ENCODE results near the gene HOXD12. TPM values are rescaled to one million over a fixed set of nuclear protein-coding genes. Genes with fewer than 3 reads are reported as not detected.
A peak's percentile ranks its signal among the peaks of the same experiment; 100 is the strongest.

The HOXD12 gene
- total RNA-seq, 1 donor from 2014 or later, result not detected

DNA sequence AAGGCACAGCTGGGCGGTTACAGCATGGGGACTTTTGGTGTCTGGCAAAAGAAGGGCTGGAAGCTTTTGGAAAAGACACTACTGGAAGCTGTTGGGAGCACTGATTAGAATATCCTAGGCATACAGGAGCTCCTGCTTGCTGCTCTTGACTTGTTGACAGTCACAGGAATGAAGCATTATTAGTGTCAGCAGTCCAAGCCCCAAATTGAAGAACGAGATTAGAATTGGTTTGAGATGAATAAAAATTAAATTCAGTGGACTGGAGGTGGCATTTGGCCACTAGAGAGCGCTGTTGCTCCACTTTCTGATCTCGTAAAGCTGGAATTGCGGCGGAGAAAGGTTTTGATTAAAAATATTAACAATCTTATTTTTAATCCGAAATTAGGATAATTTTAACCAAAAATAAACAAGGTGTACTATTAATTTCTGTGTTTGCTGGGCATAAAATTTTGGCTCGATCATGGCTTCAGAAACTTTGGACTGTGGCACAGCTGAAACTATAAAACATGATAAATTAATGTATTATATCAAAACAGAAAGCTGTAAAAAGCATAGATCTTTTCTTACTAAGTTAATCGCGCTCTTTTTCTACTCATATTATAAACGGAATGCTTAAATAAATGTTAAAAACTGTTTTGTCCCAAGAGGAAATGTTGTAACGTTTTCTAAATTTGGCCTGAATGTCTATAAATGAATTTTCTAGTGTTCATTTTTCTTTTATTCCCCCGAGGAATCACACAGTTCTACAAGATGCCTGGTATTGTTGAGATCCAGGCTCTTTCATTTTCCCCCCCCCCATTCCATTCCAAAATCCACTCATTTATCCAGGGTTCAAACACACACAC lies 27.6 kb downstream of the HOXD12 start:
- no peak for ATAC-seq
- TF ChIP-seq, protein P1, sequence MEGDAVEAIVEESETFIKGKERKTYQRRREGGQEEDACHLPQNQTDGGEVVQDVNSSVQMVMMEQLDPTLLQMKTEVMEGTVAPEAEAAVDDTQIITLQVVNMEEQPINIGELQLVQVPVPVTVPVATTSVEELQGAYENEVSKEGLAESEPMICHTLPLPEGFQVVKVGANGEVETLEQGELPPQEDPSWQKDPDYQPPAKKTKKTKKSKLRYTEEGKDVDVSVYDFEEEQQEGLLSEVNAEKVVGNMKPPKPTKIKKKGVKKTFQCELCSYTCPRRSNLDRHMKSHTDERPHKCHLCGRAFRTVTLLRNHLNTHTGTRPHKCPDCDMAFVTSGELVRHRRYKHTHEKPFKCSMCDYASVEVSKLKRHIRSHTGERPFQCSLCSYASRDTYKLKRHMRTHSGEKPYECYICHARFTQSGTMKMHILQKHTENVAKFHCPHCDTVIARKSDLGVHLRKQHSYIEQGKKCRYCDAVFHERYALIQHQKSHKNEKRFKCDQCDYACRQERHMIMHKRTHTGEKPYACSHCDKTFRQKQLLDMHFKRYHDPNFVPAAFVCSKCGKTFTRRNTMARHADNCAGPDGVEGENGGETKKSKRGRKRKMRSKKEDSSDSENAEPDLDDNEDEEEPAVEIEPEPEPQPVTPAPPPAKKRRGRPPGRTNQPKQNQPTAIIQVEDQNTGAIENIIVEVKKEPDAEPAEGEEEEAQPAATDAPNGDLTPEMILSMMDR (IDR thresholded peaks at IDR 0.05), result peak; percentile 91
- Histone ChIP-seq H3K4me1 (peaks cover 29% of the 10 kb centered on the region), H3K27me3 (ENCODE audit: low read depth) (peaks cover 96% of the 10 kb centered on the region), H3K27ac (no peak overlapping the region), H3K36me3 (no peaks in the 10 kb centered on the region), H3K9me3 (no peaks in the 10 kb centered on the region), H3K4me3 (no peak overlapping the region)
- no peak for DNase-seq
- intact Hi-C loops (cut with DNase I), result loop anchor here (5.0 kb wide), 2 partner anchors 510 to 525 kb away; no protein-coding TSS in a partner anchor

DNA sequence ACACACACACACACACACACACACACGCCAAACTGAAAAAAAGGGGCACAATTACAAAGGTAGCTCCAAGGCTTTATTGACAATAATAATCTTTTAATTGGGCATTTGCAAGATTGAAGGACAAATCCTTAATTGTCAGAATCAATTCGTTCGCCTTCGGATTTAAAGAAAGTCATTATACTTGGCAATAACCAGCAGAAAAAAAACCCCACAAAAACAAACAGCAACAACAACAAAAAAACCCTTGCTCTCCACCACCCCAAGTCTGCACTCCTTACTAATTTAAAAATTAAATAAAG lies 28.1 kb downstream of the HOXD12 start:
- TF ChIP-seq, protein P1 (IDR thresholded peaks at IDR 0.05), result no peak
- no peak for ATAC-seq
- Histone ChIP-seq H3K36me3 (no peaks in the 10 kb centered on the region), H3K27ac (no peak overlapping the region), H3K4me1 (peaks cover 29% of the 10 kb centered on the region), H3K4me3 (no peak overlapping the region), H3K27me3 (ENCODE audit: low read depth) (peaks cover 96% of the 10 kb centered on the region), H3K9me3 (no peaks in the 10 kb centered on the region)
- intact Hi-C loops (cut with DNase I), result loop anchor here (5.0 kb wide), 2 partner anchors 510 to 525 kb away; no protein-coding TSS in a partner anchor
- DNase-seq, result no peak

DNA sequence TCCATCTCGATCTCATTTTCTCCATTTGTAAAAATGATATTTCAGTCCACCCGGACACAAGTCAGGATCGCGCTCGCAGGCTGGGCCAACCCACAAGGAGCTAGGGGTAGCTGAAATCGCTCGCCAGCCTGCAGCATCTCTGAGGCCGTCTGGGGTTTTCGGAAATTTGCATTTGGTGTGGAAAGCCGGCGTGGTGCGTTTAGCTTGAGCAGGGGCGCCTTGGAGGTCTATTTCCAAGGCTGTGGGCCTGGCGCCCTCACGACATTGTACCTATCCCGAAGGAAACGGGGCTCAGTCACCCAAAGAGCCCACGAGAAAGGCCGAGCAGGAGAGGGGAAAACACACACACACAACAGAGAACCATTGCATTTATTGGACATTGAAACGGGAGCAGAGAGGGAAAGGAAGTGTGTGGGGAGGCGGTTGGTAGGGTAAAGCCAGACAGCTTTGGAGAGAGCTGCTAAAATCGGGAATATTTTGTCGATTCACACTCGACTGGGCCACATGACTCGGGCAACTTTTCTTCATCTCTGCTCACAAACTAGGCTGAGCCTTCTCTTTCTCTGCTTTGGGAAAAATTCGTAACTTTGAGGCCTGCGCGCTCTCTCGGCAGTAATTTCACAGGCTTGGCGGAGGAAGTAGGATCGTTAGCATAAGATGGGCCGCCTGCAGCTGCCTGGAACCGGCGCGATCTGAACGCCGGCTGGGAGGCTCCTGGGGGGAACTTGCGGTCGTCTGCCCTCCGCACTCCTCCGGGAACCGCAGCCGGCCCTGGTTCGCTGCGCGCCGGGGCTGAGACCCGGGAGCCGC lies 28.8 kb downstream of the HOXD12 start:
- TF ChIP-seq, protein P1 (IDR thresholded peaks at IDR 0.05), result no peak
- Histone ChIP-seq H3K27ac (no peak overlapping the region), H3K4me3 (no peak overlapping the region), H3K4me1 (peaks cover 24% of the 10 kb centered on the region), H3K36me3 (no peaks in the 10 kb centered on the region), H3K9me3 (no peaks in the 10 kb centered on the region), H3K27me3 (ENCODE audit: low read depth) (peaks cover 96% of the 10 kb centered on the region)
- intact Hi-C loops (cut with DNase I), result loop anchor here (5.0 kb wide), 2 partner anchors 509 to 524 kb away; no protein-coding TSS in a partner anchor
- DNase-seq, result no peak
- no peak for ATAC-seq

- ATAC-seq (peak; percentile 28 to 34), DNase-seq (no peak)
- Histone ChIP-seq H3K27ac (no peak within 1 kb of the TSS), H3K27me3 (ENCODE audit: low read depth) (peaks cover 96% of the 10 kb centered on the region), H3K36me3 (no peaks in the 10 kb centered on the region), H3K4me3 (peak within 1 kb of the TSS; percentile 38), H3K4me1 (peaks cover 24% of the 10 kb centered on the region), H3K9me3 (no peaks in the 10 kb centered on the region)
- TF ChIP-seq, protein P1 (IDR thresholded peaks at IDR 0.05), result no peak
- intact Hi-C loops (cut with DNase I), result loop anchor here (5.0 kb wide), 2 partner anchors 508 to 523 kb away; no protein-coding TSS in a partner anchor
These were observed 29.6 kb downstream of the HOXD12 start, which contains the start of gene HOXD8 for GRCh38 chr2:176128982-176129796. TSS of gene HOXD8 (plus strand) at chr2:176129705. CDS start at chr2:176130367, 662 bp downstream.

DNA sequence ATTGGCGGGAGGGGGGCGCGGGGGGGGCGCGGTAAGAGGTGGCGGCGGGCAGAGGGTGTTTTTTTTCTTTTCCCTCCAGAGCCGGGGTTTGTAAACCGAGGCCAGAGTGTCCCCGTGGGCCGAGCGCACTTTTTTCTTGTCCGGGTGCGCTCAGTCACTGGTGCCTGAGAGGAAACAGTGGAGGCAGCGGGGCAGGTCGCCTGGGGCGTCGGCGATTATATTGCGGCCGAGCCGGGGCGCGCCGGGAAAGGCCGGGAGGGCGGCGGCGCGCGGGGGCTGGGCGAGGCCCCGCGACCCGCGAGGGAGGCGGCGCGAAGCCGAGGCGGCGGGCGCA lies 30.2 kb downstream of the HOXD12 start:
- no peak overlapping the region for H3K27ac ChIP-seq
- peak overlapping the region; percentile 21 for H3K4me3 ChIP-seq
- no peaks in the 10 kb centered on the region for H3K36me3 ChIP-seq
- no peaks in the 10 kb centered on the region for H3K9me3 ChIP-seq
- ATAC-seq, result peak in 1 of 2 donors; percentile 29
- DNase-seq, result no peak
- peaks cover 24% of the 10 kb centered on the region for H3K4me1 ChIP-seq
- peaks cover 96% of the 10 kb centered on the region for H3K27me3 ChIP-seq (ENCODE audit: low read depth)
- intact Hi-C loops (cut with DNase I), result loop anchor here (5.0 to 10.0 kb wide), 3 partner anchors 425 to 523 kb away; no protein-coding TSS in a partner anchor
- TF ChIP-seq, protein P1 (IDR thresholded peaks at IDR 0.05), result no peak
